ENCODE measurements around the gene CLDN1.
"Not testable (repeated sequence)": the region's sequence is repeated elsewhere in the genome, so short reads cannot be mapped to it uniquely, and the experiment has no call there.

CLDN1 gene

DNA sequence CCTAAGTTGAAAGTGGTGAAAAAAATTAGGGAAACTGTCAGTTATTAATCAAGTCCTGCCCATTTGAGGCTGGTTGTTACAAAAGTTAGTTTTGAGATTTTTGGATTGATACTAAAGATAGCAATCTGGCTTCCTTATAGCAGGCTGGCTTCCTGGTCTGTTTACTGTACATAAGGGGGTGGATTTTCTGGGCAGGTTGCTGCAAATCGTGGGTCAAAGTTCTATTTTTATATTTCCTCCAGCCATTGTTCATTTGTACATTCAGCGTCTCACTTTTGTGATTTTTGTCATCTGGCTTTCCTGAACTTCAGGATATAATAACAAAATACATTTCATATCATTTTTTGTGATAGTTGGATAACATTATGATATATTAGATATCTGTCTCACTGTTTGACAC lies 49.5 kb downstream of the CLDN1 start:
- H3K4me3 ChIP-seq (replicated peaks in 1 of 2; ENCODE audit: low read depth in 2 of 2, low read length in 2 of 2), result no peak overlapping the region
- TF ChIP-seq, protein P1, sequence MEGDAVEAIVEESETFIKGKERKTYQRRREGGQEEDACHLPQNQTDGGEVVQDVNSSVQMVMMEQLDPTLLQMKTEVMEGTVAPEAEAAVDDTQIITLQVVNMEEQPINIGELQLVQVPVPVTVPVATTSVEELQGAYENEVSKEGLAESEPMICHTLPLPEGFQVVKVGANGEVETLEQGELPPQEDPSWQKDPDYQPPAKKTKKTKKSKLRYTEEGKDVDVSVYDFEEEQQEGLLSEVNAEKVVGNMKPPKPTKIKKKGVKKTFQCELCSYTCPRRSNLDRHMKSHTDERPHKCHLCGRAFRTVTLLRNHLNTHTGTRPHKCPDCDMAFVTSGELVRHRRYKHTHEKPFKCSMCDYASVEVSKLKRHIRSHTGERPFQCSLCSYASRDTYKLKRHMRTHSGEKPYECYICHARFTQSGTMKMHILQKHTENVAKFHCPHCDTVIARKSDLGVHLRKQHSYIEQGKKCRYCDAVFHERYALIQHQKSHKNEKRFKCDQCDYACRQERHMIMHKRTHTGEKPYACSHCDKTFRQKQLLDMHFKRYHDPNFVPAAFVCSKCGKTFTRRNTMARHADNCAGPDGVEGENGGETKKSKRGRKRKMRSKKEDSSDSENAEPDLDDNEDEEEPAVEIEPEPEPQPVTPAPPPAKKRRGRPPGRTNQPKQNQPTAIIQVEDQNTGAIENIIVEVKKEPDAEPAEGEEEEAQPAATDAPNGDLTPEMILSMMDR (IDR thresholded peaks at IDR 0.05; ENCODE audit: low read depth, low read length), result no peak
- no peak for DNase-seq (ENCODE audit: low read depth in 2 of 2)

DNA sequence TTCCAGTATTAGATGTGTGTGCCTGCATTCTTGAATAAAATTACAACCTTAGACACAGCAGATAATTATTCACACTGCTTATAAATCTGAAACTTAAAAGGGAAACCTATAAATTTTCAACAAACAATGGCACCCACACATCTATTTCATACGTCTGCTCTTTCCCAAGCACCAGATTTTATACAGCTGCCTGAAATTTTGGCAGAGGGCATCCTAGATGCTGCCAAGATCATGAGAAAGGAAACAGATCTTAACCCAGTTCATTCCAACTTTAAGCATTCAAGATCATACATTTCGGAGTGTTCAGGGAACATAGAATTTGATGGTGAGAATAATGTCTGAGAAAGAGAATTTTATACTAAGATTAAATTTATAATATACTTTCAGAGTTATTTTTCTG lies 53.1 kb downstream of the CLDN1 start:
- no peak overlapping the region for H3K4me3 ChIP-seq (replicated peaks in 1 of 2; ENCODE audit: low read depth in 2 of 2, low read length in 2 of 2)
- DNase-seq (ENCODE audit: low read depth in 2 of 2), result peak in 1 of 2 donors; percentile 51
- TF ChIP-seq, protein P1 (IDR thresholded peaks at IDR 0.05; ENCODE audit: low read depth, low read length), result no peak

DNA sequence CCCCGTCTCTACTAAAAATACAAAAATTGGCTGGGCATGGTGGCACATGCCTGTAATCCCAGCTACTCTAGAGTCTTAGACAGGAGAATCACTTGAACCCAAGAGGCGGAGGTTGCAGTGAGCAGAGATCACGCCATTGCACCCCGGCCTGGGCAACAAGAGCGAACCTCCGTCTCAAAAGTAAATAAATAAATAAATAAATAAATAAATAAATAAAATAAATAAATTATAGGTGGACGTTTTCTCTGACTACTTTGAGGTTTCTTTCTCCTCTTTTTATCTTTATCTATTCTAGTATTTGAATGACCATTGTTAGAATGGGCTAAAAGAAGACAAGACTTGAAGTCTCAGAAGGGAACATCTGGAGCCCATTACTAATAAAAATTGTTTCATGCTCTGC lies 54.8 kb downstream of the CLDN1 start:
- H3K4me3 ChIP-seq (replicated peaks in 1 of 2; ENCODE audit: low read depth in 2 of 2, low read length in 2 of 2); DNase-seq (ENCODE audit: low read depth in 2 of 2): not testable (repeated sequence)

DNA sequence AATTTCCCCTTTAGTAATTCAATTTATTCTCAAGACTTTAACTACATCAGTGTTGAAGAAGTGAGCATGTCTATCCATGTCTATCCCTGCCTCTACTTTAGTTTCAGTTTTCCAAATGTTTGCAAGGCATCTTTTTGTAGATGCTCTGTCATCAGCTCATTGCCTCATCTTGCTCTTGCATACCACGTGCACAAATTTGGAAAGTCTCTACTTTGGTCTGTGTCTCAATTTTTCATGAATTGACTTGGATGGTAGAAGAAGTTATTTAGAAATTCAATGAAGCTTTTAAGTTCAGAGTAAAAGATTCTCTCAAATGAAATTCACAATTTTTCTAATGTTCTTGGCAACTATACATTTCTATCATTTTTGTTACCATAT lies 55.3 kb downstream of the CLDN1 start:
- H3K4me3 ChIP-seq (replicated peaks in 1 of 2; ENCODE audit: low read depth in 2 of 2, low read length in 2 of 2), result no peak overlapping the region
- TF ChIP-seq, protein P1 (IDR thresholded peaks at IDR 0.05; ENCODE audit: low read depth, low read length), result no peak
- DNase-seq (ENCODE audit: low read depth in 2 of 2), result peak; percentile 6 to 32

DNA sequence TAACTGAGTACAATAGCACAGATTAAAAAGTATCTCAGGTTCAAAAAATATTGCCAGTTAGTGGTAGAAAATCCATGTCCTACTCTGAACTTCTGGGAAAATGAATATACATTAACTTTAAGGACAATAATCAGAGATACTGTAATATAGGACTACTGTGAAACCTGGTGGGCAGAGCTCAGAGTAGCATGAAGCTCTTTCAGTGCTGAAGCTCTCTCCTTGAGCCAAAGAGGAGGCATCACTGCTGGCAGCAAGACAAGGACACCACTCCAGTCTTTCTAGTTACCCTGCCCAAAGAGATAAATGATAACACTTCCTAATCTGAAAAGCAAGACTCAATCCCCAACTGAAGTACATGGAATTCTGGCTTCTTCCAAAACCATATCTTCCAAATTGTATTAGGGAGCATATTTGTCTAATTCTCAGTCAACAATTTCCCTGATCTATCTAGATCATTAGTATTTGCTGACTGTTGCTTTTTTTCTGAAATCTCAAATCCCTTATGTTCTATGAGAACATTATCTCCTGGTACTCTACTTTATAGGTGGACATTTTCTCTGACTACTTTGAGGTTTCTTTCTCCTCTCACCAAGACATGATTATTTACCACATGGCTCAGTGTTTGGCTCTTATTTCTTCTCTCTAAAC lies 55.9 kb downstream of the CLDN1 start:
- H3K4me3 ChIP-seq (replicated peaks in 1 of 2; ENCODE audit: low read depth in 2 of 2, low read length in 2 of 2), result no peak overlapping the region
- DNase-seq (ENCODE audit: low read depth in 2 of 2), result no peak
- TF ChIP-seq, protein P1 (IDR thresholded peaks at IDR 0.05; ENCODE audit: low read depth, low read length), result no peak

DNA sequence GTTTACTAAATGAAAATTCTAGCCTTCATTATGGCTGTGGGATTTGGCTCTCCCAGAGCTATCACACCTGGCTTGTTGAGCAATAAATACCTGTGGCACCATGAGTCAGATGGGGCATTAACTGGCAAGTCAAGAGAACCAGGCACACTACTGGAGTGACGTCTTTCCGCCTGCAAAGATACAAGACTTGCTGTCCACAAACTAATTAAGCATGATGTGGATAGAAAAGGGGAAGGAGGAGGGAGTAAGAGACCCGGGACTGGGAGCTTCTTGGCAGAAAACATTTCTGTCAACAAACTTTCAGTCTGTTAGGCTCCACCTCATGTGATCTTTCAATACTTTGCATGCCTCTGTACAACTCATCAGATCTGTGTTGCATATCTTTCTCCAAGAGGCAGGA lies 56.5 kb downstream of the CLDN1 start:
- TF ChIP-seq, protein P1 (IDR thresholded peaks at IDR 0.05; ENCODE audit: low read depth, low read length), result no peak
- peak; percentile 46 to 61 for DNase-seq (ENCODE audit: low read depth in 2 of 2)
- H3K4me3 ChIP-seq (replicated peaks in 1 of 2; ENCODE audit: low read depth in 2 of 2, low read length in 2 of 2), result no peak overlapping the region

DNA sequence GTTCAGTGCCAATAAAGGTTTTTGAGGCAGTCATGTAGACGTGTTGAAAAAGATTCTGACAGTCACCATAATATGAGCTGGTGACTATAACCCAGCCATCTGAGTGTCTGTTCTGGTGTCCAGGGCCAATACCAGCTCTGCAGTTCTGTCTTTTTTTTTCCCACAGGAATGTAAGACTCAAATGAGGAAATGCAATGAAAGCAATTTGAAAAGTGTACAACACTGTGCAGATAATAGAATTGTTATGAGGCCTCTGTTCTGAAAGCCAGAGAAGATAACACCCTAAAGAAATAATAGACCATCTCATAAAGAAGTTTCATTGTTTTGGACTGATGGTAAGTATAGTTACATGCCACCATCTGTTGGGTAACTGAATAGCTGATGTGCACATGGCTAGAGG lies 57.1 kb downstream of the CLDN1 start:
- TF ChIP-seq, protein P1 (IDR thresholded peaks at IDR 0.05; ENCODE audit: low read depth, low read length), result no peak
- peak in 1 of 2 donors; percentile 10 for DNase-seq (ENCODE audit: low read depth in 2 of 2)
- H3K4me3 ChIP-seq (replicated peaks in 1 of 2; ENCODE audit: low read depth in 2 of 2, low read length in 2 of 2), result no peak overlapping the region
